ENCODE measurements around the gene ZFP62.

ZFP62 gene

GRCh38 chr5:180824630-180825476, 36.2 kb downstream of the ZFP62 start:
- peaks cover 7% of the 10 kb centered on the region for H3K36me3 ChIP-seq (ENCODE audit: insufficient read depth, low read length)
- H3K4me1 ChIP-seq (ENCODE audit: insufficient read depth, low read length, severe bottlenecking) = peaks cover 18% of the 10 kb centered on the region
- H3K4me2 ChIP-seq (ENCODE audit: low read length) = no peak overlapping the region
- no peak overlapping the region for H3K27ac ChIP-seq (ENCODE audit: low read depth, low read length, poor library complexity, severe bottlenecking)
- H2AFZ ChIP-seq (ENCODE audit: low read length) = no peak overlapping the region
- no peaks in the 10 kb centered on the region for H4K20me1 ChIP-seq (ENCODE audit: insufficient read depth, low read length)
- TF ChIP-seq EZH2 (IDR thresholded peaks at IDR 0.05; ENCODE audit: borderline replicate concordance, low read length) (no peak), CTCF (IDR thresholded peaks at IDR 0.05; ENCODE audit: low read length) (no peak)
- no peak overlapping the region for H3K4me3 ChIP-seq (ENCODE audit: low read depth, low read length, poor library complexity, severe bottlenecking)
- H3K9me3 ChIP-seq (ENCODE audit: low read length) = no peaks in the 10 kb centered on the region
- H3K9me2 ChIP-seq (ENCODE audit: low read depth, low read length) = no peaks in the 10 kb centered on the region
- H3F3A ChIP-seq (ENCODE audit: insufficient read depth, low read length) = no peaks in the 10 kb centered on the region
- no peaks in the 10 kb centered on the region for H3K79me2 ChIP-seq (ENCODE audit: insufficient read depth, low read length)
- no peak overlapping the region for H3K9ac ChIP-seq (ENCODE audit: low read length)
- H3K27me3 ChIP-seq (ENCODE audit: insufficient read depth, low read length) = no peaks in the 10 kb centered on the region

- Histone ChIP-seq H4K20me1 (ENCODE audit: insufficient read depth, low read length) (no peaks in the 10 kb centered on the region), H3K36me3 (ENCODE audit: insufficient read depth, low read length) (no peaks in the 10 kb centered on the region; the same call in 1 of the 2 replicates), H3K4me1 (ENCODE audit: insufficient read depth, low read length, severe bottlenecking) (peaks cover 17% of the 10 kb centered on the region), H2AFZ (ENCODE audit: low read length) (no peak overlapping the region), H3K79me2 (ENCODE audit: insufficient read depth, low read length) (no peaks in the 10 kb centered on the region), H3K27ac (ENCODE audit: low read depth, low read length, poor library complexity, severe bottlenecking) (no peak overlapping the region), H3K9ac (ENCODE audit: low read length) (no peak overlapping the region), H3K9me3 (ENCODE audit: low read length) (no peaks in the 10 kb centered on the region), H3K9me2 (ENCODE audit: low read depth, low read length) (no peaks in the 10 kb centered on the region), H3F3A (ENCODE audit: insufficient read depth, low read length) (no peaks in the 10 kb centered on the region), H3K4me3 (ENCODE audit: low read depth, low read length, poor library complexity, severe bottlenecking) (no peak overlapping the region), H3K4me2 (ENCODE audit: low read length) (no peak overlapping the region), H3K27me3 (ENCODE audit: insufficient read depth, low read length) (no peaks in the 10 kb centered on the region)
- TF ChIP-seq CTCF (IDR thresholded peaks at IDR 0.05; ENCODE audit: low read length) (no peak), EZH2 (IDR thresholded peaks at IDR 0.05; ENCODE audit: borderline replicate concordance, low read length) (no peak)
Measured at GRCh38 chr5:180823940-180824629, 37.0 kb downstream of the ZFP62 start.

- Histone ChIP-seq H3K27ac (ENCODE audit: low read depth, low read length, poor library complexity, severe bottlenecking) (no peak overlapping the region), H3K9ac (ENCODE audit: low read length) (no peak overlapping the region), H3K9me2 (ENCODE audit: low read depth, low read length) (no peaks in the 10 kb centered on the region), H3K4me1 (ENCODE audit: insufficient read depth, low read length, severe bottlenecking) (peaks cover 21% of the 10 kb centered on the region), H3K27me3 (ENCODE audit: insufficient read depth, low read length) (no peaks in the 10 kb centered on the region), H3K79me2 (ENCODE audit: insufficient read depth, low read length) (no peaks in the 10 kb centered on the region), H3F3A (ENCODE audit: insufficient read depth, low read length) (no peaks in the 10 kb centered on the region), H4K20me1 (ENCODE audit: insufficient read depth, low read length) (no peaks in the 10 kb centered on the region), H3K4me2 (ENCODE audit: low read length) (no peak overlapping the region), H3K4me3 (ENCODE audit: low read depth, low read length, poor library complexity, severe bottlenecking) (no peak overlapping the region), H3K36me3 (ENCODE audit: insufficient read depth, low read length) (no peaks in the 10 kb centered on the region), H3K9me3 (ENCODE audit: low read length) (no peaks in the 10 kb centered on the region), H2AFZ (ENCODE audit: low read length) (no peak overlapping the region)
- TF ChIP-seq EZH2 (IDR thresholded peaks at IDR 0.05; ENCODE audit: borderline replicate concordance, low read length) (no peak), CTCF (IDR thresholded peaks at IDR 0.05; ENCODE audit: low read length) (no peak)
Measured at GRCh38 chr5:180823346-180823745, 37.7 kb downstream of the ZFP62 start.

Data from OCI-LY1 (cell line).